Endothelial cell (in vitro differentiated cells): ENCODE measurements around the gene SCFD2. TPM values are rescaled to one million over a fixed set of nuclear protein-coding genes. Genes with fewer than 3 reads are reported as not detected.
"Not testable (repeated sequence)": the region's sequence is repeated elsewhere in the genome, so short reads cannot be mapped to it uniquely, and the experiment has no call there.

Experiments used
- DNase-seq: peaks from one replicate; pipeline ENCODE4 v3.0.0; 2021; ENCODE audit warnings: low spot score
- H3K27ac Mint-ChIP-seq: one replicate; pipeline ENCODE4 v1.8.0; 2021; ENCODE audit warnings: mixed read lengths, inconsistent platforms; ENCODE audit not compliant: unreplicated experiment
- H3K27me3 Mint-ChIP-seq: one replicate; pipeline ENCODE4 v1.8.0; 2021; ENCODE audit warnings: mild to moderate bottlenecking, moderate library complexity, mixed read lengths, inconsistent platforms; ENCODE audit not compliant: unreplicated experiment
- H3K36me3 Mint-ChIP-seq: one replicate; pipeline ENCODE4 v1.8.0; 2021; ENCODE audit warnings: mild to moderate bottlenecking, low read depth, mixed read lengths, inconsistent platforms; ENCODE audit not compliant: unreplicated experiment
- H3K4me1 Mint-ChIP-seq: one replicate; pipeline ENCODE4 v1.8.0; 2021; ENCODE audit warnings: mild to moderate bottlenecking, mixed read lengths, inconsistent platforms; ENCODE audit not compliant: unreplicated experiment
- H3K4me3 Mint-ChIP-seq: one replicate; pipeline ENCODE4 v1.8.0; 2021; ENCODE audit warnings: mild to moderate bottlenecking, mixed read lengths, inconsistent platforms; ENCODE audit not compliant: unreplicated experiment
- H3K9me3 Mint-ChIP-seq: one replicate; pipeline ENCODE4 v1.8.0; 2021; ENCODE audit warnings: mixed read lengths, inconsistent platforms; ENCODE audit not compliant: unreplicated experiment
- total RNA-seq: library from RNA; stranded (reverse); fragmentation: NEBNext Ultra II Directional; extraction: Animal tissue kit (Norgen Biotek cat#: 25700); gene quantifications from one replicate; pipeline ENCODE4 v1.2.1, GENCODE V29; 2021; ENCODE audit not compliant: unreplicated experiment
- TF ChIP-seq, protein P1 (sequence below): fragments of 200-600 bp; sonication (generic); IDR thresholded peaks from one replicate; pipeline ENCODE4 v1.5.0; 2021; ENCODE audit warnings: antibody characterized with exemption; ENCODE audit not compliant: unreplicated experiment

Gene SCFD2
- total RNA-seq, 1 donor from 2014 or later = 13.6 TPM

DNA sequence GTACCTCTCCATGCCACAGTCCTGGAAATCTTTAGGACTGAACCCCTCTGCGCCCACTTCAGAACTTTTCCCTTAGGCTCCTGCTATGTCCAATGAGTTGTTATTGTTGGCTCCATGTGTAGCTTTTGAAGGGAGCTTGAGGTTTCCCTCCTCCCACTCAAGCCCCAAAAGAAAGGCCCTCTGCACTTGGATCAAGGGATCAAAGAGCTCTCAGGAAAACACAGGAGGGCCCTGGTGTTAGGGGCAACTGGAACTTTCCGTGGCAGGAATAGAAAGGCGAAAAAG, 368.8 kb downstream of the SCFD2 start:
- no peaks in the 10 kb centered on the region for H3K36me3 Mint-ChIP-seq
- H3K27me3 Mint-ChIP-seq = peaks cover 4% of the 10 kb centered on the region
- H3K4me3 Mint-ChIP-seq = no peak overlapping the region
- H3K9me3 Mint-ChIP-seq = no peaks in the 10 kb centered on the region
- H3K27ac Mint-ChIP-seq = no peak overlapping the region
- no peaks in the 10 kb centered on the region for H3K4me1 Mint-ChIP-seq
- TF ChIP-seq, protein P1, sequence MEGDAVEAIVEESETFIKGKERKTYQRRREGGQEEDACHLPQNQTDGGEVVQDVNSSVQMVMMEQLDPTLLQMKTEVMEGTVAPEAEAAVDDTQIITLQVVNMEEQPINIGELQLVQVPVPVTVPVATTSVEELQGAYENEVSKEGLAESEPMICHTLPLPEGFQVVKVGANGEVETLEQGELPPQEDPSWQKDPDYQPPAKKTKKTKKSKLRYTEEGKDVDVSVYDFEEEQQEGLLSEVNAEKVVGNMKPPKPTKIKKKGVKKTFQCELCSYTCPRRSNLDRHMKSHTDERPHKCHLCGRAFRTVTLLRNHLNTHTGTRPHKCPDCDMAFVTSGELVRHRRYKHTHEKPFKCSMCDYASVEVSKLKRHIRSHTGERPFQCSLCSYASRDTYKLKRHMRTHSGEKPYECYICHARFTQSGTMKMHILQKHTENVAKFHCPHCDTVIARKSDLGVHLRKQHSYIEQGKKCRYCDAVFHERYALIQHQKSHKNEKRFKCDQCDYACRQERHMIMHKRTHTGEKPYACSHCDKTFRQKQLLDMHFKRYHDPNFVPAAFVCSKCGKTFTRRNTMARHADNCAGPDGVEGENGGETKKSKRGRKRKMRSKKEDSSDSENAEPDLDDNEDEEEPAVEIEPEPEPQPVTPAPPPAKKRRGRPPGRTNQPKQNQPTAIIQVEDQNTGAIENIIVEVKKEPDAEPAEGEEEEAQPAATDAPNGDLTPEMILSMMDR = no peak
- no peak for DNase-seq

DNA sequence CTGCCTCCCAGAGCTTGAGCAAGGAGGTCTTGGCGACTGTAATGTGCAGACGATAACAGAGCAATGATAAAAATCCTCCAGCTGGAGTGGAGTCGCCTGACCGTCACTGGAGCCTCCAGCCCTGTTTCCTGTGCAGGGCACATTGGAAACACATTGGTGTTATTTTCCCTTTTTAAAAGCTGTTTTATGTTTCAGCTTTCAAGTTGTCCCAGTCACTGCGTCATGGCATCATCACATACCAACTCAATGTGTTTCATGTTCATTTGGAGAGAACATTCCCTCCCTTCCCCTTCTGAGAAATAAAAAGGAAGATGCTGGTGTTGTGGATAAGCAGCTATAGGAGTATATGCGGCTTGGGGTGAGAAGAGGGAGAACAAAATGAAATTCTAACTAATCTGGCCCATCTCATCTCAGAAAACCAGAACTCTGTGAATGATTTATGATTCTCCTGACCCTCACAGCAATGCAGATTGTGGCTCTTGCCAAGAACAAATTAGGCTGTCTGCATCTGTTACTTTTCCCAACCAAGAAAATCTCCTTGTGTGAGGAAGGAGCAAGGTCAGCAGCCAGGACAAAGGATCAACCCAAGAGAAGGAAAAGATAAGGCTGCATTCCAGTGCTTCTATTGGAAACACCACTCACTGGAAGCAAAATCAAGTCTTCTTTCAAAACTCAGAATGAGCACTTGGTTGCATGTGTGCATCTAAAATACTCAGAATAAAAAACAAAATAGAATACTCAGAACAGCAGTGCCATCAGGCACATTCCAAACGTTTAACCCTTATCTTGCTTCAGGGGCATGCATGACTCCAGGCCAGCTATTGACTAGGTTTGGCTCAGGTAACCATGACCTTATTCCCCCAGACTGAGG, 369.4 kb downstream of the SCFD2 start:
- TF ChIP-seq, protein P1 = no peak
- no peaks in the 10 kb centered on the region for H3K9me3 Mint-ChIP-seq
- H3K4me3 Mint-ChIP-seq = no peak overlapping the region
- peaks cover 4% of the 10 kb centered on the region for H3K27me3 Mint-ChIP-seq
- peaks cover 4% of the 10 kb centered on the region for H3K36me3 Mint-ChIP-seq
- DNase-seq = no peak
- no peak overlapping the region for H3K27ac Mint-ChIP-seq
- no peaks in the 10 kb centered on the region for H3K4me1 Mint-ChIP-seq

- Mint-ChIP-seq H3K27me3 (peaks cover 4% of the 10 kb centered on the region), H3K4me1 (no peaks in the 10 kb centered on the region), H3K27ac (no peak overlapping the region), H3K36me3 (peaks cover 12% of the 10 kb centered on the region), H3K4me3 (no peak overlapping the region), H3K9me3 (no peaks in the 10 kb centered on the region)
- TF ChIP-seq, protein P1 = no peak
- no peak for DNase-seq
Measured at GRCh38 chr4:52995360-52996030, 370.4 kb downstream of the SCFD2 start.

DNA sequence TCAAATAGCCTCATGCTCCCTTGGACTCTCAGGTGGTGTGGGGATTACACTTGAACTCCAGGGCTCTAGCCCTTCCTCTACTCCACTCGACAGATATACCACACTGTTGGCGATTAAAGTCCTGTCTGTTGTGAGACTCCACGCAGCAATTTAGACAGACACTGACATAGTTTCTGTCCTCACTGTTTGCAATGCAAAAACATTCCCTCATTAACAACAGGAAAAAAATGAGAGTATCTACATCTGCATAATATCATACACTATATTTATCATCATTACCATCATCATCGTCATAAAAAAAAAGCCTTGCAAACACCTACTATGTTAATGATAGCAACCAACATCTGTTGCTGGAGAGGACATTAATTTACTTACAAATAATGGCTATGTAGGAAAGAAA, 371.3 kb downstream of the SCFD2 start:
- TF ChIP-seq, protein P1 = no peak
- peaks cover 12% of the 10 kb centered on the region for H3K36me3 Mint-ChIP-seq
- no peaks in the 10 kb centered on the region for H3K4me1 Mint-ChIP-seq
- no peak for DNase-seq
- no peaks in the 10 kb centered on the region for H3K9me3 Mint-ChIP-seq
- H3K27ac Mint-ChIP-seq = no peak overlapping the region
- peaks cover 4% of the 10 kb centered on the region for H3K27me3 Mint-ChIP-seq
- no peak overlapping the region for H3K4me3 Mint-ChIP-seq

- no peaks in the 10 kb centered on the region for H3K9me3 Mint-ChIP-seq
- H3K4me1 Mint-ChIP-seq = no peaks in the 10 kb centered on the region
- H3K36me3 Mint-ChIP-seq = peaks cover 12% of the 10 kb centered on the region
Measured at GRCh38 chr4:52993771-52994170, 372.1 kb downstream of the SCFD2 start.

DNA sequence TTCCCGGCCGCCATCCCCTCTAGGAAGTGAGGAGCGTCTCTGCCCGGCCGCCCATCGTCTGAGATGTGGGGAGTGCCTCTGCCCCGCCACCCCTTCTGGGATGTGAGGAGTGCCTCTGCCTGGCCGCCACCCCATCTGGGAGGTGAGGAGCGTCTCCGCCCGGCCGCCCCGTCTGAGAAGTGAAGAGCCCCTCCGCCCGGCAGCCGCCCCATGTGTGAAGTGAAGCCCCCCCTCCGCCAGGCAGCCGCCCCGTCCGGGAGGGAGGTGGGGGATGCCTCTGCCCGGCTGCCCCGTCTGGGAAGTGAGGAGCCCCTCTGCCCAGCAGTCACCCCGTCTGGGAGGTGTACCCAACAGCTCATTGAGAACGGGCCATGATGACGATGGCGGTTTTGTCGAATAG, 373.3 kb downstream of the SCFD2 start:
- H3K4me1 Mint-ChIP-seq = not testable (repeated sequence)
- peaks cover 12% of the 10 kb centered on the region for H3K36me3 Mint-ChIP-seq

More at GRCh38 chr4:52993771-52994170, 372.1 kb downstream of the SCFD2 start:
- Mint-ChIP-seq H3K27me3 (peaks cover 4% of the 10 kb centered on the region), H3K27ac (no peak overlapping the region), H3K4me3 (no peak overlapping the region)
- TF ChIP-seq, protein P1 = no peak
- no peak for DNase-seq

More for the DNA sequence above, 373.3 kb downstream of the SCFD2 start:
- H3K4me3 Mint-ChIP-seq, H3K27me3 Mint-ChIP-seq, H3K9me3 Mint-ChIP-seq, DNase-seq, H3K27ac Mint-ChIP-seq: not testable (repeated sequence)
